Stimulated activated CD8-positive, alpha-beta memory T cell treated with anti-CD3 and anti-CD28 coated beads, Interleukin-7, amount 100 ng/mL, for 48 hours (primary cell): ENCODE results near the gene SLC16A6.
"Not testable (repeated sequence)": the region's sequence is repeated elsewhere in the genome, so short reads cannot be mapped to it uniquely, and the experiment has no call there.

ENCODE experiments used
- DNase-seq, 2 donors: peaks; one replicate each; pipeline ENCODE4 v3.0.0-alpha.2; 2020; ENCODE audit warnings: low read depth in 1 of 2; ENCODE audit errors: extremely low read depth in 1 of 2

SLC16A6 gene

GRCh38 chr17:68225055-68225454 lies 65.9 kb downstream of the SLC16A6 start:
- DNase-seq, result not testable (repeated sequence)

- DNase-seq, result no peak
Measured at GRCh38 chr17:68222606-68223005, 68.3 kb downstream of the SLC16A6 start.

GRCh38 chr17:68221786-68222185 lies 69.1 kb downstream of the SLC16A6 start:
- DNase-seq, result no peak

- DNase-seq, result not testable (repeated sequence)
Measured at GRCh38 chr17:68220786-68221185, 70.1 kb downstream of the SLC16A6 start.

- not testable (repeated sequence) for DNase-seq
Measured at GRCh38 chr17:68220186-68220585, 70.7 kb downstream of the SLC16A6 start.

GRCh38 chr17:68219429-68219828 lies 71.5 kb downstream of the SLC16A6 start:
- not testable (repeated sequence) for DNase-seq
